22Rv1 (cell line): ENCODE results near the gene PAFAH1B1.
"Not testable (repeated sequence)": the region's sequence is repeated elsewhere in the genome, so short reads cannot be mapped to it uniquely, and the experiment has no call there.

Source experiments
- H3K27ac ChIP-seq: fragments of 450-650 bp; 2 replicates; pipeline ENCODE4 v1.5.1; 2017
- CTCF ChIP-seq: fragments of 450-650 bp; IDR thresholded peaks from 2 replicates; pipeline ENCODE4 v1.5.1; 2017; ENCODE audit warnings: mild to moderate bottlenecking
- ZFX ChIP-seq: fragments of 450-650 bp; IDR thresholded peaks from 2 replicates; pipeline ENCODE4 v1.6.1; 2017; ENCODE audit warnings: antibody characterized with exemption, borderline replicate concordance

The PAFAH1B1 gene

GRCh38 chr17:2560658-2561057, 32.8 kb upstream of the PAFAH1B1 start:
- no peak overlapping the region for H3K27ac ChIP-seq
- no peak for TF ChIP-seq CTCF
- TF ChIP-seq ZFX, result no peak

- H3K27ac ChIP-seq, result no peak overlapping the region
- no peak for TF ChIP-seq CTCF
These were observed 31.1 kb upstream of the PAFAH1B1 start for GRCh38 chr17:2562162-2562858.

- no peak overlapping the region for H3K27ac ChIP-seq
- no peak for TF ChIP-seq CTCF
- TF ChIP-seq ZFX, result no peak
These were observed 30.4 kb upstream of the PAFAH1B1 start for GRCh38 chr17:2563061-2563460.

GRCh38 chr17:2563543-2563942, 29.9 kb upstream of the PAFAH1B1 start:
- no peak for TF ChIP-seq ZFX
- no peak for TF ChIP-seq CTCF
- no peak overlapping the region for H3K27ac ChIP-seq

GRCh38 chr17:2564877-2565276, 28.6 kb upstream of the PAFAH1B1 start:
- TF ChIP-seq ZFX (no peak), CTCF (no peak)
- no peak overlapping the region for H3K27ac ChIP-seq

GRCh38 chr17:2566056-2566455, 27.4 kb upstream of the PAFAH1B1 start:
- no peak for TF ChIP-seq CTCF
- TF ChIP-seq ZFX, result no peak
- H3K27ac ChIP-seq, result no peak overlapping the region

GRCh38 chr17:2571523-2572303, 21.7 kb upstream of the PAFAH1B1 start:
- no peak for TF ChIP-seq ZFX
- TF ChIP-seq CTCF, result no peak
- no peak overlapping the region for H3K27ac ChIP-seq

GRCh38 chr17:2572304-2572609, 21.2 kb upstream of the PAFAH1B1 start:
- not testable (repeated sequence) for H3K27ac ChIP-seq
